Umbilical cord (tissue), 2 donors: ENCODE results near the gene CMIP. TPM values are rescaled to one million over a fixed set of nuclear protein-coding genes. Genes with fewer than 3 reads are reported as not detected.
A peak's percentile ranks its signal among the peaks of the same experiment; 100 is the strongest.

ENCODE experiments used
- DNase-seq: peaks from one replicate; pipeline ENCODE4 v3.0.0-alpha.2; 2015; ENCODE audit warnings: low spot score
- total RNA-seq: library from RNA; depleted of rRNA; stranded (reverse); fragments of >200 nt; gene quantifications from one replicate; pipeline ENCODE4 v1.2.3, GENCODE V29; 2014; ENCODE audit warnings: low replicate concordance; ENCODE audit not compliant: insufficient read depth

Gene CMIP
- total RNA-seq, 1 donor from 2014 or later: 24.8 TPM

- DNase-seq: no peak
Measured at GRCh38 chr16:81547939-81548216, 103.3 kb downstream of the CMIP start.

GRCh38 chr16:81548551-81548875, 103.9 kb downstream of the CMIP start:
- DNase-seq: no peak

- no peak for DNase-seq
Measured at GRCh38 chr16:81548876-81549546, 104.4 kb downstream of the CMIP start.

- DNase-seq: no peak
Measured at GRCh38 chr16:81549547-81550431, 105.2 kb downstream of the CMIP start.

DNA sequence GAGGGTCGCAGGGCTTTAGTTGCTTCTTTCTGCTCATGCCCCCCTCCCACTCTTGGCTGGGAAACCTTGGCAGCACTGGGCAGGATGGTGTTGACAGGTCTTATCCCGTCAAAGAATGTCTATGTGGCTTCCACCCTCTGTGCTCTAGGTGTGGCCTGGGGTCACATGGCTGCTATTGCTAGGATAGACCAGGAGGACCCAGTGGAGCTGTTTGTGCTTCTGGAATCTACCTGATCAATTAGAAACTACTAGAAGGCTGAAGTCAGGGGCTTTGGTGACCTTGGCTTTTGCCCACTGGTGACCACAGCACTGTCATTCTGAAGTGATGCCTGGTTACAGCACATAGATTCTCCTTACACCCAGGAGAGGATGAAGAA, 105.8 kb downstream of the CMIP start:
- no peak for DNase-seq

GRCh38 chr16:81551151-81551808, 106.7 kb downstream of the CMIP start:
- DNase-seq: no peak

DNA sequence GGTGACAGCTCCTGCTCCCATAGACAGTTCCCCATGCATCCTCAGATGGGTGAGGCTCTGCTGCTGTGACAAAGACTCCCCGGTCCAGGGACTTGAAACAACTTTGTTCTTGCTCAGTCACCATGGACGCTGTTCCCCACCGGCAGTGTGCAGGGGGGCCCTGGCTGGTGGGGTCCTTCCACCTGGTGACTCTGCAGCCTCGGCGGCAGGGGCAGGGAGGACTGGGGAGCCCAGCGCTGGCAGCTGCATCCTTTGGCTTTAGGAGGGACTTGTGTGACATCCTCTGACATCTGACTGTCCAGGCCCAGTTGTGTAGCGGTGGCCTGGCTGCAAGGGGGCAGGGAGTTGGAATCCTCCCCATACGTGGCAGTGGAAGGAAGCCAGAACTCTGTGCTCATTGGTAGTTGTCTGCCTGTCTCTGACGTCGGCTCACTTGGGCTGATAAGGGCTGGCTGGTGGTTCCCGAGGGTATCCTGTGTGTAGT, 107.3 kb downstream of the CMIP start:
- DNase-seq: peak; percentile 36

GRCh38 chr16:81552743-81553079, 108.1 kb downstream of the CMIP start:
- no peak for DNase-seq

- no peak for DNase-seq
Measured at GRCh38 chr16:81553080-81553813, 108.6 kb downstream of the CMIP start.

- no peak for DNase-seq
Measured at GRCh38 chr16:81553814-81554675, 109.4 kb downstream of the CMIP start.

- no peak for DNase-seq
Measured at GRCh38 chr16:81554979-81555378, 110.4 kb downstream of the CMIP start.

DNA sequence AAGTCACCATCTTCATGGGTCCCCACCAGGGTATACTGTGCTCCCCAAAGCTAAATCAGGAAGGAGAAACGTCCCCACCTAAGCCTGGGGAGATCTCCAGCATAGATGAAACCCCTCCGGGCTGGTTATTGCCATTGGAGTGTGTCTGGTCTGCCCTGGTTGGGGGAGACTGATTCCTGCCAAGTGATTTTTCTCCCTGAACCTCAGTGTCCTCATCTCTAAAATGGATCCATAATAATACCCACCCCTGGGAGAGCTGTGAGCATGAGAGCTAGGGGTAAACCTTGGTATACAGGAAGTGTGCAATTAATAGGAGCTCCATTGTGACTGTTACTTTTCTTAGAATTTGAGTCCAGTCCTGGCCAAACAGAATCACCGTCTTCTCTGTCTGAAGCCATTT, 111.1 kb downstream of the CMIP start:
- DNase-seq: no peak

- DNase-seq: no peak
Measured at GRCh38 chr16:81556715-81557284, 112.2 kb downstream of the CMIP start.

- no peak for DNase-seq
Measured at GRCh38 chr16:81558077-81558443, 113.5 kb downstream of the CMIP start.

GRCh38 chr16:81558444-81559175, 114.0 kb downstream of the CMIP start:
- no peak for DNase-seq

DNA sequence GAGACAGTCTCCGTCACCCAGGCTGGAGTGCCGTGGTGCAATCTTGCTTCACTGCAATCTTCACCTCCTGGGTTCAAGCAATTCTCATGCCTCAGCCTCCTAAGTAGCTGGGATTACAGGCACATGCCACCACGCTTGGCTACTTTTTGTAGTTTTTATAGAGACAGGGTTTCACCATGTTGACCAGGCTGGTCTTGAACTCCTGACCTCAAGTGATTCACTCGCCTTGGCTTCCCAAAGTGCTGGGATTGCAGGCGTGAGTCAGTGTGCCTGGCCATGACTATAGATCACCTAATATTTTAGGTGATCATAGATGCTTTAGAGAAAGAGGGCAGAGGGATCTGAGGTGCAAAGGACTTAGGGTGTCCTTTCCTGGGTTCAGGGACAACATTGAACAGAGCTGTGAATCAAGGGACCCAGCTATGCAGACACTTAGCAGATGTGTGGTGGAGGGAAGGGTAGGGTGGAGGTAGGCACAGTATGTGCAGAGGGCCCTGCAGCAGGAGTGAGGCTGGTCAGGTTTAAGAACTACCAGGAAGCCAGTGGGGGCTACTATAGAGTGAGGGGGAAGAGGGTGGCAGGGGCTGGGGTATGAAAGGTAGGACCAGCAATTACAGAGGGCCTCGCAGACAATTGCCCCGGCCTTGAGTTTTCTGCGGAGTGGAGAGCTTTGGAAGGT, 116.5 kb downstream of the CMIP start:
- no peak for DNase-seq

GRCh38 chr16:81562174-81562849, 117.7 kb downstream of the CMIP start:
- DNase-seq: no peak

DNA sequence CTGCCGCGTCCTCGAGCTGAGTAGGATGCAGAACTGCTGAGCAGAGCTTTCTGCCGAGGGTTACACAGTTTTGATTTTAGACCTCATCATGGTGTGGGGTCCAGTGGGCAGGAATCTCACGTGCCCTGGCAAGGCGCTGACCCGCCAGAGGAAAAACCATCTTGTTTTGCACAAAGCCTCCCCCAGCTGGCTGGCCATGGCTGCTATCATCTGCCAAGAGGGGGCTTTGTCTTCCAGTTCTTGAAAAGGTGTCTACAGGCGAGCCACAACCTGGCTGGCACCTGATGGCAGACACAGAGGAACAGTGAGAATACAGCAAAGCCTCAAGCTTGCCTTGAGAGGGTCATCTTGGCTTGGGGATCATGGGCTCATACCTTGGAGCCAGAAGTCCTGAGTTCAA, 118.3 kb downstream of the CMIP start:
- DNase-seq: no peak

DNA sequence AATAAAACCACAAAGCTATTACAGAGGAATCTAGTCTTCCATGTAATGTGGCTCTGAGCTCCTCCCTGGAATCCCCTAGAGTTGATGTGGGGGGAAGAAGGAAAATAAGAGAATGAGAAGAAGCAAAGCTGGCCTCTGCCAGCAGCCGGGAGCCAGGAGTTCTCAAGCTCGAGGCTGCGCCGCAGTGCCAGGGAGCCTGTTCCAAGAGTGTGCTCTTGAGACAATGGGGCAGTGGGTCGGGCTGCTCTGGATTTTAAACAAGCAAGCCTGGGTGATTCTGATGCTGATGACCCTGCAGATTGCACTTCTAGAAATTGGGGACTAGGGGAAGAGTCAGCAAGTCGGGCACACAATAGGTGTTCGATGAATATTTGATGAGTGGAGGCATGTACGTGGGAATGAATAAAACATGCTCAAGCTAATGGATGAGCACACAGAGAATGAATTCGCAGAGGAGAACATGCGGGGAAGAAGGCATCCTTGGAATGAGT, 119.9 kb downstream of the CMIP start:
- no peak for DNase-seq
